PC-3 (cell line): Measurements from ENCODE around the gene SLC7A5. TPM values are rescaled to one million over a fixed set of nuclear protein-coding genes. Genes with fewer than 3 reads are reported as not detected.
"Not testable (repeated sequence)": the region's sequence is repeated elsewhere in the genome, so short reads cannot be mapped to it uniquely, and the experiment has no call there.

ENCODE experiments used
- ATAC-seq: fragments of 200-7000 bp; cut with Tn5 transposase; 2 replicates; pipeline ENCODE4 v1.9.1; 2020; ENCODE audit warnings: mild to moderate bottlenecking, moderate library complexity
- BruUV-seq: library from RNA; stranded (reverse); fragments of 400-500 nt; replicated peaks from 2 replicates; lab custom pipeline; 2021; lab: Mats Ljungman, UMichigan
- CTCF ChIA-PET: fragments of 300-600 bp; sonication (Branson Sonifier 250); formaldehyde crosslinking; loops from one replicate; lab custom pipeline; 2022; ENCODE audit warnings: antibody characterized with exemption; lab: Charles Lee
- POLR2A ChIA-PET: fragments of 300-600 bp; sonication (Branson Sonifier 250); formaldehyde crosslinking; loops from one replicate; lab custom pipeline; 2022; ENCODE audit warnings: antibody characterized with exemption; ENCODE audit not compliant: unreplicated experiment; lab: Charles Lee
- DNase-seq: peaks from one replicate; pipeline ENCODE4 v3.0.0-alpha.2; 2015
- H2AFZ ChIP-seq: fragments of 300-600 bp; sonication (generic); 2 replicates; pipeline ENCODE4 v1.6.0; 2016; ENCODE audit warnings: antibody characterized with exemption, low read length
- H3F3A ChIP-seq: fragments of 300-600 bp; sonication (generic); one replicate; pipeline ENCODE4 v1.6.0; 2017; ENCODE audit warnings: antibody characterized with exemption, low read length, control low read depth, mild to moderate bottlenecking; ENCODE audit not compliant: unreplicated experiment
- H3K27ac ChIP-seq: fragments of 300-600 bp; sonication (generic); 2 replicates; pipeline ENCODE4 v1.5.1; 2016; ENCODE audit warnings: mild to moderate bottlenecking, low read length
- H3K27me3 ChIP-seq: fragments of 300-600 bp; sonication (generic); 2 replicates; pipeline ENCODE4 v1.6.1; 2016; ENCODE audit warnings: low read length, mixed read lengths
- H3K36me3 ChIP-seq: fragments of 300-600 bp; sonication (generic); 2 replicates; pipeline ENCODE4 v1.6.1; 2016; ENCODE audit warnings: low read depth, mixed run types, low read length, mixed read lengths
- H3K4me1 ChIP-seq: fragments of 300-600 bp; sonication (generic); 2 replicates; pipeline ENCODE4 v1.5.1; 2016; ENCODE audit warnings: low read length; ENCODE audit not compliant: insufficient read depth
- H3K4me2 ChIP-seq: fragments of 300-600 bp; sonication (generic); 2 replicates; pipeline ENCODE4 v1.6.0; 2016; ENCODE audit warnings: low read length
- H3K4me3 ChIP-seq: fragments of 300-600 bp; sonication (generic); 2 replicates; pipeline ENCODE4 v1.5.1; 2016; ENCODE audit warnings: mild to moderate bottlenecking, low read length, mixed read lengths
- H3K79me2 ChIP-seq: fragments of 300-600 bp; sonication (generic); 2 replicates; pipeline ENCODE4 v1.6.1; 2017; ENCODE audit warnings: low read length, mixed read lengths
- H3K9ac ChIP-seq: fragments of 300-600 bp; sonication (generic); 2 replicates; pipeline ENCODE4 v1.6.0; 2016; ENCODE audit warnings: mild to moderate bottlenecking, low read length
- H3K9me2 ChIP-seq: fragments of 300-600 bp; sonication (generic); replicated peaks from 2 replicates; pipeline ENCODE4 v1.6.1; 2016; ENCODE audit warnings: mixed run types, low read length, mixed read lengths
- H3K9me3 ChIP-seq: fragments of 300-600 bp; sonication (generic); 2 replicates; pipeline ENCODE4 v1.6.1; 2016; ENCODE audit warnings: low read length, mixed read lengths
- H4K20me1 ChIP-seq: fragments of 300-600 bp; sonication (generic); 2 replicates; pipeline ENCODE4 v1.6.1; 2016; ENCODE audit warnings: low read length, mixed read lengths
- EZH2 ChIP-seq: fragments of 300-600 bp; sonication (generic); IDR thresholded peaks from one replicate; pipeline ENCODE4 v1.6.1; 2017; ENCODE audit warnings: antibody characterized with exemption, mild to moderate bottlenecking, low read length; ENCODE audit not compliant: unreplicated experiment
- EZH2phosphoT487 ChIP-seq: fragments of 300-600 bp; sonication (generic); IDR thresholded peaks from 2 replicates; pipeline ENCODE4 v1.6.1; 2018; ENCODE audit warnings: mild to moderate bottlenecking, antibody characterized with exemption, low read length, borderline replicate concordance
- intact Hi-C: fragments of 100-400 bp; cut with micrococcal nuclease; formaldehyde crosslinking; loops from 2 replicates; pipeline ENCODE4 v1.9.0; 2023
- total RNA-seq: library from RNA; depleted of rRNA; stranded (reverse); fragments of >200 nt; gene quantifications from 2 replicates; pipeline ENCODE4 v1.2.3, GENCODE V29; 2014
- TF ChIP-seq, protein P1 (sequence below): fragments of 300-600 bp; sonication (generic); conservative IDR thresholded peaks from 2 replicates; pipeline ENCODE4 v1.5.1; 2017; ENCODE audit warnings: antibody characterized with exemption, low read depth, mild to moderate bottlenecking, low read length

The SLC7A5 gene
- total RNA-seq, 1 experiment from 2014 or later, result 93.2 TPM

DNA sequence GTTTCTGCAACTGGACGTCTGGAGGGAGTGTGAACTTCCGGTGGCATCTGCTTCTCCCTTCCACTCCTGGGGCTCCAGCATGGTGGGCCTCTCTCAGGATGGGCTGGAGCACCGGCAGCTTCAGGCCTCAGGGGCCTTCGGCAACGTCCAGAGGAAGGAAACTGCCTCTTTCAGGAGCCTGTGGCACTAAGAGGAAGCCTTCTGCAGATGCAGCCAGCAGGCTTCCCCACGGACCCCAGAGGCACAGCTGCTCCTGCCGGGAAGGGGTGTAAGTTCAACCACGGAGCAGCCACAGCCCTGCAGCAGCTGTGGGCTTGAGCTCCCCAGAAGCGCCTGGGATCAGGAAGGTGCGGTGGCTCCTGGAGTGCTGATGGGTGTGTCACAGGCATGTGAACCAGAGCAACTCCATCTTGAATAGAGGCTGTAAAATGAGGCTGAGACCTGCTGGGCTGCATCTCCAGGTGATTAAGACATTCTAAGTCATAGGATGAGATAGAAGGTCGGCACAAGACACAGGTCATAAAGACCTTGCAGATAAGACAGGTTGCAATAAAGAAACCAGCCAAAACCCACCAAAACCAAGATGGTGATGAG lies 52.7 kb downstream of the SLC7A5 start:
- no peaks in the 10 kb centered on the region for H3K4me1 ChIP-seq
- no TSS peak for BruUV-seq
- POLR2A ChIA-PET, result no interaction called here
- no peaks in the 10 kb centered on the region for H3K27me3 ChIP-seq
- no peak overlapping the region for H3K4me2 ChIP-seq
- H3K9me2 ChIP-seq, result no peaks in the 10 kb centered on the region
- H3K79me2 ChIP-seq, result no peaks in the 10 kb centered on the region
- CTCF ChIA-PET, result no interaction called here
- no peaks in the 10 kb centered on the region for H3K36me3 ChIP-seq
- H4K20me1 ChIP-seq, result no peaks in the 10 kb centered on the region
- TF ChIP-seq EZH2 (no peak), EZH2phosphoT487 (no peak)
- TF ChIP-seq, protein P1, sequence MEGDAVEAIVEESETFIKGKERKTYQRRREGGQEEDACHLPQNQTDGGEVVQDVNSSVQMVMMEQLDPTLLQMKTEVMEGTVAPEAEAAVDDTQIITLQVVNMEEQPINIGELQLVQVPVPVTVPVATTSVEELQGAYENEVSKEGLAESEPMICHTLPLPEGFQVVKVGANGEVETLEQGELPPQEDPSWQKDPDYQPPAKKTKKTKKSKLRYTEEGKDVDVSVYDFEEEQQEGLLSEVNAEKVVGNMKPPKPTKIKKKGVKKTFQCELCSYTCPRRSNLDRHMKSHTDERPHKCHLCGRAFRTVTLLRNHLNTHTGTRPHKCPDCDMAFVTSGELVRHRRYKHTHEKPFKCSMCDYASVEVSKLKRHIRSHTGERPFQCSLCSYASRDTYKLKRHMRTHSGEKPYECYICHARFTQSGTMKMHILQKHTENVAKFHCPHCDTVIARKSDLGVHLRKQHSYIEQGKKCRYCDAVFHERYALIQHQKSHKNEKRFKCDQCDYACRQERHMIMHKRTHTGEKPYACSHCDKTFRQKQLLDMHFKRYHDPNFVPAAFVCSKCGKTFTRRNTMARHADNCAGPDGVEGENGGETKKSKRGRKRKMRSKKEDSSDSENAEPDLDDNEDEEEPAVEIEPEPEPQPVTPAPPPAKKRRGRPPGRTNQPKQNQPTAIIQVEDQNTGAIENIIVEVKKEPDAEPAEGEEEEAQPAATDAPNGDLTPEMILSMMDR, result no peak
- no peak overlapping the region for H3K9ac ChIP-seq
- no peak overlapping the region for H2AFZ ChIP-seq
- ATAC-seq (no peak), DNase-seq (no peak)
- no peaks in the 10 kb centered on the region for H3F3A ChIP-seq
- no peaks in the 10 kb centered on the region for H3K9me3 ChIP-seq
- no peak overlapping the region for H3K27ac ChIP-seq
- intact Hi-C loops, result no loop called here
- no peak overlapping the region for H3K4me3 ChIP-seq

DNA sequence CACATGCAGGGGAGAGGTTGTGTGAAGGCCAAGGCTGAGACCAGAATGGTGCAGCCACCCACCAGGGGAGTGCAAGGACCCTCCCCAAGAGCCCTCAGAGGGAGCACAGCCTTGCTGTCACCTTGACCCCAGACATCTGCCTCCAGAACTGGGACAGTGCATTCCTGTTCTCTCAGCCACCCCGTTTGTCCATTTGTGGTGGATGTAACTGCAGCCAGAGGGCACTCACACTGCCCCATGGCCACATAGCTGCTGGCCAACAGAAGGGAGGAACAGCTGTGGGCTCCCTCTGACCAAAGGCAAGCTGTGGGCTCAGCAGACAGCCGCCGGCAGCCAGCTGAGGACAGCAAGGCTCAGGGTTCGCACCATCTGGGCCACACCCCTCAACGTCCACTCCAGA lies 53.7 kb downstream of the SLC7A5 start:
- Histone ChIP-seq H3K79me2 (no peaks in the 10 kb centered on the region), H3F3A (no peaks in the 10 kb centered on the region), H3K36me3 (no peaks in the 10 kb centered on the region), H3K4me3 (no peak overlapping the region), H2AFZ (no peak overlapping the region), H3K4me1 (no peaks in the 10 kb centered on the region), H3K9ac (no peak overlapping the region), H3K9me2 (no peaks in the 10 kb centered on the region), H3K9me3 (no peaks in the 10 kb centered on the region), H4K20me1 (no peaks in the 10 kb centered on the region), H3K4me2 (no peak overlapping the region), H3K27me3 (no peaks in the 10 kb centered on the region), H3K27ac (no peak overlapping the region)
- ATAC-seq, result no peak
- DNase-seq, result no peak
- BruUV-seq, result no TSS peak
- POLR2A ChIA-PET, result no interaction called here
- CTCF ChIA-PET, result interaction anchor here (0.8 kb wide), 1 partner anchor 56 kb away, joined by 4 read pairs; no protein-coding TSS in a partner anchor
- intact Hi-C loops, result no loop called here
- TF ChIP-seq EZH2 (no peak), EZH2phosphoT487 (no peak)
- TF ChIP-seq, protein P1, result no peak

DNA sequence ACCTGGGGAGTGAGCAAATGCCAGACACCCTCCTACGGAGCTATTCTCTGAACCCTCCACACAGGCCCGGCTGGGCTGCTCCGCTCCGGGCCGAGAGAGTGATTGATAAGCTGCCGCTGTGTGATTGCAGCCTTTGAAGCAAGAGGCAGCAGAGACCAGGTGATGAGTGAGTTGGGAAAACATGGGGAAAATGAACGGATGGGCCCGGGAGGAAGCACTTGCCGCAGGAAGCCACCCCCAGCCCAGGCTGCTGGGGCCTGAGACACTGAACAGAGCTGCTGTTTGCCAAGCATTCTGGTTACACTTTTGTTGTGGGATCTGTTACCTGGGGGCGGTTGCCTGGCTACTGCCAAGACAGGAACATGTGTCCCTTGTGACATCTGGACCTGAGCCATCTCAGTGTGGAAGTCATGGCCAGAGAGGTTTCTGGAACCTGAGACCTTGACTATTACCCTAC lies 57.1 kb downstream of the SLC7A5 start:
- ATAC-seq, result no peak
- H2AFZ ChIP-seq, result no peak overlapping the region
- POLR2A ChIA-PET, result no interaction called here

DNA sequence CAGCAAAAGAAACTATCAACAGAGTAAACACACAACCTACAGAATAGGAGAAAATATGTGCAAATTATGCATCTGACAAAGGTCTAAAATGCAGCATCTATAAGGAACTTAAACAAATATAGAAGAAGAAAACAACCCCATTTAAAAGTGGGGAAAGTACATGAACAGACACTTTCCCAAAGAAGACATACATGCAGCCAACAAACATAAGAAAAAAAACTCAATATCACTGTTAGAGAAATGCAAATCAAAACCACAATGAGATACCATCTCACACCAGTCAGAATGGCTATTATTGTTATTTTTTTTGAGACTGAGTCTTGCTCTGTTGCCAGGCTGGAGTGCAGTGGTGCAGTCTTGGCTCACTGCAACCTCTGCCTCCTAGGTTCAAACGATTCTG lies 57.9 kb downstream of the SLC7A5 start:
- H3K27me3 ChIP-seq, ATAC-seq, H3K27ac ChIP-seq, H3K9me3 ChIP-seq, H3K79me2 ChIP-seq, intact Hi-C loops, H3K4me3 ChIP-seq, H3K9ac ChIP-seq, H3F3A ChIP-seq, H2AFZ ChIP-seq, CTCF ChIA-PET, H3K36me3 ChIP-seq, DNase-seq, POLR2A ChIA-PET, H3K4me2 ChIP-seq, H3K9me2 ChIP-seq, BruUV-seq, H4K20me1 ChIP-seq: not testable (repeated sequence)
- H3K4me1 ChIP-seq, result peaks cover 11% of the 10 kb centered on the region

More for the DNA sequence above, 57.1 kb downstream of the SLC7A5 start:
- no TSS peak for BruUV-seq
- H3K27me3 ChIP-seq, result no peaks in the 10 kb centered on the region
- H3K4me3 ChIP-seq, result no peak overlapping the region
- no peaks in the 10 kb centered on the region for H3K9me2 ChIP-seq
- CTCF ChIA-PET, result no interaction called here
- H3K4me1 ChIP-seq, result peaks cover 4% of the 10 kb centered on the region
- no peak for DNase-seq
- no peaks in the 10 kb centered on the region for H3K36me3 ChIP-seq
- H3K9ac ChIP-seq, result no peak overlapping the region
- TF ChIP-seq EZH2, result no peak
- no peak for TF ChIP-seq EZH2phosphoT487
- TF ChIP-seq, protein P1, result no peak
- no peaks in the 10 kb centered on the region for H3K79me2 ChIP-seq
- H4K20me1 ChIP-seq, result no peaks in the 10 kb centered on the region
- H3K9me3 ChIP-seq, result no peaks in the 10 kb centered on the region
- no peaks in the 10 kb centered on the region for H3F3A ChIP-seq
- H3K4me2 ChIP-seq, result no peak overlapping the region
- intact Hi-C loops, result no loop called here
- no peak overlapping the region for H3K27ac ChIP-seq
